Midbrain (tissue), 1 donor: ENCODE data around the gene ASCC1.

Source experiments
- DNase-seq: peaks from one replicate; lab custom pipeline; 2025; lab: John Stamatoyannopoulos, UW

The ASCC1 gene

GRCh38 chr10:72097448-72098300 lies 118.4 kb downstream of the ASCC1 start:
- DNase-seq: no peak

GRCh38 chr10:72096115-72097000 lies 119.7 kb downstream of the ASCC1 start:
- no peak for DNase-seq

GRCh38 chr10:72095195-72095594 lies 120.9 kb downstream of the ASCC1 start:
- no peak for DNase-seq

GRCh38 chr10:72094574-72094973 lies 121.5 kb downstream of the ASCC1 start:
- no peak for DNase-seq

- DNase-seq: no peak
Measured at GRCh38 chr10:72093450-72093849, 122.6 kb downstream of the ASCC1 start.

GRCh38 chr10:72092987-72093386 lies 123.1 kb downstream of the ASCC1 start:
- DNase-seq: no peak

- no peak for DNase-seq
Measured at GRCh38 chr10:72092171-72092924, 123.7 kb downstream of the ASCC1 start.

GRCh38 chr10:72090326-72090725 lies 125.8 kb downstream of the ASCC1 start:
- no peak for DNase-seq

GRCh38 chr10:72089618-72090017 lies 126.5 kb downstream of the ASCC1 start:
- no peak for DNase-seq

GRCh38 chr10:72088889-72089575 lies 127.0 kb downstream of the ASCC1 start:
- DNase-seq: peak; percentile 51

GRCh38 chr10:72087969-72088888 lies 127.8 kb downstream of the ASCC1 start, which contains the start of gene SPOCK2:
TSS of gene SPOCK2 (minus strand) at chr10:72088551. CDS start at chr10:72088328, 223 bp downstream.
- DNase-seq: peak; percentile 42

- no peak for DNase-seq
Measured at GRCh38 chr10:72087392-72087968, 128.6 kb downstream of the ASCC1 start.

- peak; percentile 28 for DNase-seq
Measured at GRCh38 chr10:72086466-72087391, 129.3 kb downstream of the ASCC1 start.

- no peak for DNase-seq
Measured at GRCh38 chr10:72085864-72086465, 130.1 kb downstream of the ASCC1 start.

GRCh38 chr10:72085166-72085565 lies 130.9 kb downstream of the ASCC1 start:
- no peak for DNase-seq

- no peak for DNase-seq
Measured at GRCh38 chr10:72083790-72084459, 132.2 kb downstream of the ASCC1 start.

- DNase-seq: no peak
Measured at GRCh38 chr10:72082856-72083789, 133.0 kb downstream of the ASCC1 start.
